Testis (tissue), 3 donors: Measurements from ENCODE around the gene TP53BP2. TPM values are rescaled to one million over a fixed set of nuclear protein-coding genes. Genes with fewer than 3 reads are reported as not detected.
"Not testable (repeated sequence)": the region's sequence is repeated elsewhere in the genome, so short reads cannot be mapped to it uniquely, and the experiment has no call there.

Experiments
- DNase-seq: peaks from one replicate; pipeline ENCODE4 v3.0.0-alpha.2; 2019
- H3K27ac ChIP-seq, 2 donors: fragments of 200-600 bp; sonication (generic); one replicate each; pipeline ENCODE4 v1.5.1; 2019
- H3K27me3 ChIP-seq: fragments of 200-600 bp; sonication (generic); one replicate; pipeline ENCODE4 v1.5.1; 2019
- H3K36me3 ChIP-seq: fragments of 200-600 bp; sonication (generic); one replicate; pipeline ENCODE4 v1.5.1; 2017; ENCODE audit warnings: low read depth; ENCODE audit errors: missing control alignments
- H3K4me1 ChIP-seq: fragments of 200-600 bp; sonication (generic); one replicate; pipeline ENCODE4 v1.5.1; 2019
- H3K4me3 ChIP-seq, 2 donors: fragments of 200-600 bp; sonication (generic); one replicate each; pipeline ENCODE4 v1.5.1; 2017 to 2019
- H3K9me3 ChIP-seq: fragments of 200-600 bp; sonication (generic); one replicate; pipeline ENCODE4 v1.5.1; 2017
- CTCF ChIP-seq, 3 experiments: fragments of 450-650 bp in 2 of 3; fragments of 200-600 bp in 1 of 3; sonication (generic) in 1 of 3; IDR thresholded peaks; one replicate each; pipeline ENCODE4 v1.5.1; 2016 to 2019; ENCODE audit warnings: antibody characterized with exemption in 3 of 3, mild to moderate bottlenecking in 2 of 3, moderate library complexity in 1 of 3
- POLR2A ChIP-seq: fragments of 450-650 bp; IDR thresholded peaks from one replicate; pipeline ENCODE4 v1.6.1; 2017; ENCODE audit warnings: antibody characterized with exemption, mild to moderate bottlenecking, moderate library complexity
- whole genome bisulfite sequencing, 2 donors: methylation state at CpG; one replicate each; pipeline ENCODE4 v1.1.5; 2018; 5-methylcytosine and 5-hydroxymethylcytosine counted together
- intact Hi-C: fragments of 100-400 bp; cut with DNase I; formaldehyde crosslinking; loops from one replicate; pipeline ENCODE4 v1.15.1; 2023; ENCODE audit warnings: low total_unique reads
- polyA plus RNA-seq: library from polyadenylated mRNA; stranded (reverse); fragments of 350-450 nt; fragmentation: Illumina TruSeq; extraction: RNeasy Lipid Tissue Mini Kit (QIAGEN cat#74804); gene quantifications from one replicate; pipeline ENCODE4 v1.2.3, GENCODE V29; 2014; ENCODE audit warnings: low read depth, low replicate concordance; ENCODE audit not compliant: insufficient read depth
- total RNA-seq, 2 donors: library from RNA; depleted of rRNA; stranded (reverse); fragments of >200 nt; gene quantifications; one replicate each; pipeline ENCODE4 v1.2.3, GENCODE V29; 2016

Gene TP53BP2
- total and polyA plus RNA-seq, 3 donors from 2014 or later, result 29.6 to 99.3 (median 64.3) TPM

- Histone ChIP-seq H3K4me3 (no peak overlapping the region), H3K9me3 (no peaks in the 10 kb centered on the region), H3K36me3 (no peaks in the 10 kb centered on the region), H3K4me1 (peaks cover 11% of the 10 kb centered on the region), H3K27me3 (no peaks in the 10 kb centered on the region), H3K27ac (peak overlapping the region in 1 of 2 donors; percentile 6)
- TF ChIP-seq CTCF (IDR thresholded peaks at IDR 0.05) (no peak), POLR2A (no peak)
- no peak for DNase-seq
- WGBS, 2 donors, result 74 to 75% methylated on average over 13 to 14 of the region's 14 CpGs
- intact Hi-C loops, result no loop called here
Measured at GRCh38 chr1:223738465-223739365, 107.0 kb downstream of the TP53BP2 start.

- TF ChIP-seq POLR2A, result no peak
- TF ChIP-seq CTCF (IDR thresholded peaks at IDR 0.05), result no peak
- H3K27ac ChIP-seq, result no peak overlapping the region
Measured at GRCh38 chr1:223737342-223737741, 108.4 kb downstream of the TP53BP2 start.

DNA sequence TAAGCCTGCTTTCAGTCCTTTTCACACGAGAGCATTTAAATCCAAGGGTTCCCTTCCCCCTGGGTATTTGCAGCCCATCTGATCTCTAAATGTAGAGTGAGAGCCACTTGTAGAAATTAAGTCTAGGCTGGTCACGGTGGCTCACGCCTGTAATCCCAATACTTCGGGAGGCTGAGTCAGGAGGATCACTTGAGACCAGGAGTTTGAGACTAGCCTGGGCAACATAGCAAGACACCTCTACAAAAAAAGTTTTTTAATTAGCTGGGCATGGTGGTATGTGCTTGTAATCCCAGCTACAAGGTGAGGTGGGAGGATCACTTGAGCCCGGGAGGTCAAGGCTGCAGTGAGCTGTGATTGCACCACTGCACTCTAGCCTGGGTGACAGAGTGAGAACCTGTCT is 109.1 kb downstream of the TP53BP2 start:
- H3K36me3 ChIP-seq, H3K9me3 ChIP-seq, intact Hi-C loops, H3K27me3 ChIP-seq, DNase-seq, H3K4me3 ChIP-seq, H3K27ac ChIP-seq: not testable (repeated sequence)
- WGBS, 2 donors, result 91 to 97% methylated on average over 5 of the region's 5 CpGs
- peaks cover 32% of the 10 kb centered on the region for H3K4me1 ChIP-seq

More at GRCh38 chr1:223737342-223737741, 108.4 kb downstream of the TP53BP2 start:
- no peaks in the 10 kb centered on the region for H3K27me3 ChIP-seq
- 59 to 78% methylated on average over 7 of the region's 7 CpGs for WGBS, 2 donors
- peaks cover 25% of the 10 kb centered on the region for H3K4me1 ChIP-seq
- H3K4me3 ChIP-seq, result no peak overlapping the region
- DNase-seq, result no peak
- H3K9me3 ChIP-seq, result no peaks in the 10 kb centered on the region
- H3K36me3 ChIP-seq, result no peaks in the 10 kb centered on the region
- intact Hi-C loops, result no loop called here

DNA sequence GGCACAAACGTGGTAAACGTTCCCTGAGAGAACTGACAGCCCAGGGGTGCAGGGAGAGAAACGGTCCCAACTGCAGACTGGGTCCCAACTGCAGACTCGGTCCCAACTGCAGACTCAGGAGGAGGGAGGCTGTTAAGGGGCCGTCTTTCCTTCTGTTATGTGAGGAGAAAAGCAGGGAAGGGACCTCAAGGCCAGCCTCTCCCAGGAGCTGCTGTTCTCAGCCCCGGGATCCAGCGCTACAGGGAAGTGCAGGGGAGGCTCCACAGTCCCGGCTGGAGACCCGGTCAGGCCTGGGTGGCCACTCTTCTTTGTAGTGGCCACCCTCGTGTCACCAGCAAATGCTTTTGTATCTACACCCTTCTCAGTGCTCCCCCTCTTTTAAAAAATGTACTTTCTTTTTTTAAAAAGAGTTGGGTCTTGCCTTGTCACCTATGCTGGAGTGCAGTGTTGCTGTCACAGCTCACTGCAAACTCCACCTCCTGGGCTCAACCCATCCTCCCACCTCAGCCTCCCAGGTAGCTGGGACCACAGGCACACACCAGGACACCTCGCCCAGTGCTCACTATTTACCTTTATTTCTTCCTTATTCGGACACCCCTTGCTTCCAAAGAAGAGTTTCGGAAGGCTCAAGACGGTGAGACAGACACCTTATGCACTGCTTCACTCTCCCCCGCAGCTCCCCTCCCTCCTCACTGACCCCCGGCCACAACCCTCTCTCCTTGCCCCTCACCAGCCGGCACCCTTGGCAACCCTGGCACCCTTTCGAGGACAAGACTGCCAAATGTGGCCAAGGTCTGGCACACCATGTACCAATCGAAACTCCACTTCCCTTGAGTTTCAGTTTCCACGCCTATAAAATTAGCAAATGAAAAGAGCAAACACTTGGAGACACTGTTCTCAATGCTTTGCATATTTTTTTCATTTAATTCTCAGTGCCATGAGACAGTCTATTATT is 111.6 kb downstream of the TP53BP2 start:
- Histone ChIP-seq H3K27ac (peak overlapping the region in 1 of 2 donors; percentile 46), H3K9me3 (no peaks in the 10 kb centered on the region), H3K36me3 (no peaks in the 10 kb centered on the region), H3K4me1 (peaks cover 44% of the 10 kb centered on the region), H3K4me3 (no peak overlapping the region), H3K27me3 (no peaks in the 10 kb centered on the region)
- DNase-seq, result peak; percentile 56
- intact Hi-C loops, result no loop called here
- 51 to 66% methylated on average over 20 of the region's 20 CpGs for WGBS, 2 donors
- TF ChIP-seq POLR2A, result no peak
- no peak for TF ChIP-seq CTCF (IDR thresholded peaks at IDR 0.05)
